NCI-H1436 (cell line): ENCODE results near the gene ASB18.
"Not testable (repeated sequence)": the region's sequence is repeated elsewhere in the genome, so short reads cannot be mapped to it uniquely, and the experiment has no call there.

Source experiments
- DNase-seq: peaks from one replicate; lab custom pipeline; 2025; lab: John Stamatoyannopoulos, UW

ASB18 gene, protein sequence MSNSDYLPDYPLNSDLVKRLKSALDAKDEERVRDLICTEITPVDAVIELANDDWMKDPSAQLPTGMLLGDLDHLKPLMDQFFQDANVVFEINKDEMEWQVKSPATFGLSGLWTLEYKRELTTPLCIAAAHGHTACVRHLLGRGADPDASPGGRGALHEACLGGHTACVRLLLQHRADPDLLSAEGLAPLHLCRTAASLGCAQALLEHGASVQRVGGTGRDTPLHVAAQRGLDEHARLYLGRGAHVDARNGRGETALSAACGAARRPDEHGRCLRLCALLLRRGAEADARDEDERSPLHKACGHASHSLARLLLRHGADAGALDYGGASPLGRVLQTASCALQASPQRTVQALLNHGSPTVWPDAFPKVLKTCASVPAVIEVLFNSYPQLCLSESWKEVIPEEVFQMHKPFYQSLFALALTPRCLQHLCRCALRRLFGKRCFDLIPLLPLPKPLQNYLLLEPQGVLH

DNA sequence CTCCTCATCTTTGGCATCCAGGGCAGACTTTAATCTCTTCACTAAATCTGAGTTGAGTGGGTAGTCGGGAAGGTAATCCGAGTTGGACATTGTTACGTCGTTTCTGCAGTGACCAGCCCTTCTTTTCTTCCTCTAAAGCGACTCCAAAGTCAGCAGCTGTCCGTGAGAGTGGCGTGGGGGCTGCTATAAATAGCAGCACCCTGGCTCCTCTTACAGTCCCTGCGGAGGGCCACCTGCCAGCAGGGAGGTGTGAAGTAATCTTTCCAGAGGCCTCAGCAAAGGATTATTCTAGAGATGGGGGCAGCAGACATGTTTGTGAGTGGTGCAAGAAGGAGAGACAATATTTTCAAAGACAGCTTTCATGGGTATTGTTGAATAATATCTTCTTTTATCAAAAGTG, at the start of gene ASB18:
TSS of gene ASB18 (minus strand) at position 151 of the 400 bp plus-strand sequence. CDS start at position 90, 61 bp downstream.
- no peak for DNase-seq

DNA sequence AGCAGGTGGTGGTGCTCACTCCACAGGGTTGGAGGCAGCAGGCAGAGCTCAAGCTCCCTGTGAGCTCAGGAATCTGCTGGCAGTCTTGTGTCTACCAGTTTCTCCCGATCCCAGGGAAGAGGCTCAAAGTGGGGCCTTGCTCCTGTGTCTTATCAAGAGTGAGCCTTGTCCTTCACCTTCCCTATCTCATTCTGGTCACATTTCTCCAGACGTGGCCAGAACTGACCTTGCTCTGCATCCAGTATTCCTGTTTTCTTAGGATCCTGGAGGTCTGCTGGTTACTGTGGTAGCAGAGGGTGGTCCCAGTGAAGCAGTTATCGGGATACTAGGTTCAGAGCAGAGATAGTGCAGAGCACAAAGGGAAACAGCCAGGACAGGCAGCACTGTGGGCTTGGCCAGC, 47.1 kb upstream of the ASB18 start:
- no peak for DNase-seq

DNA sequence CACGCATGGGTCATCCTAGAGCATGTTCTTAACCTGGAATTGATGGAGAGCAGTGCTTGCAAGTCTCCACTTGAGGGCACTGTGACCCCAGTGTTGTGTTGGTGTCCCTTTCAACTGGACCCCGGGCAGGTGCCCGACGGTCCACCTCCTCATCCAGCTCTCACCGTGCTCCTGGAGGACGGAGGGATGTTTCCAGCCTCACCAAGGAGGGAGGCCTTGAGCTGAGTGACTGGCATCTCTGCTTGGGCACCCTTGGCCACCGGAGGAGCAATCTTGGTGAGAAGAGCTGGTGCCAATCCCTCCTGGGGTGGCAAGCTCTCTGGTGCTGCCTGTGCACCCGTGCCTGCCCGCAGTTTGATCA, 45.4 kb upstream of the ASB18 start:
- no peak for DNase-seq

DNA sequence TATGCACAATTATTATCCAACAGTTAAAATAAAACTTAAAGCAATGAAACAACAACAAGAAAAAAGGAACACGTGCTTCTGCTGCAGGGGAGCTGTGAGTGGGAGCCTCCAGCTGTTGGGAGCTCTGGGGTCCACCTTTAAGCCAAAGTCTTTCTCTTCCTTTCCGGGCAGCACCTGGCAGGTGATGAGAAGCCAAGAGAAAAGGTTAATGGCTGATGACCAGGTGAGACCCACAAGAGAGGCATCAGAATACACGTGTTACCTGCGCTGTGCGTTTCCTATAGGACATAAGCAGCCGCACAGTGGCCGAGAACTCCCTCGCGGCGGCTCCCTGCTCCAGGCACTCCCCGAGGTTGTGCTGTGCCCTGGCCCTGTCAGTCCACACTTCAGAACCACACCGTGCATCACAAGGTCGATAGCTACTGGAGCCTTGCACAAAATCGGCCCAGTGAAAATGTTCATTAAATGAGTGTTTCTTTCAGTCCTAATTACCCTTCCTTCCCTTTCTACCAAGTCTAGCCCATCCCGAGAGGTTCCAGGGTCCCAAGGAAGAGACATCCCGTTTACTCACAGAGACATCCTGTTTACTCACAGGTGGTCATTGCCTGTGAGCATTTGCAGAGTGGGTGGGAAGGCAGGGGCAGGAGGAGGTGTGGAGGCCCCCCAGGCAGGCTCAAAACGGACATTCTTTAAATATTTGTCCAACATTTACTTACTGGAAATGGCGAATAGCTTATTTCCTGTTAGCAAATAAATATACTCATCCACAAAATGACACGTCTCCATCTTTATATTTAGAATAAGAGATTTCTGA, 44.9 kb upstream of the ASB18 start:
- DNase-seq = no peak

DNA sequence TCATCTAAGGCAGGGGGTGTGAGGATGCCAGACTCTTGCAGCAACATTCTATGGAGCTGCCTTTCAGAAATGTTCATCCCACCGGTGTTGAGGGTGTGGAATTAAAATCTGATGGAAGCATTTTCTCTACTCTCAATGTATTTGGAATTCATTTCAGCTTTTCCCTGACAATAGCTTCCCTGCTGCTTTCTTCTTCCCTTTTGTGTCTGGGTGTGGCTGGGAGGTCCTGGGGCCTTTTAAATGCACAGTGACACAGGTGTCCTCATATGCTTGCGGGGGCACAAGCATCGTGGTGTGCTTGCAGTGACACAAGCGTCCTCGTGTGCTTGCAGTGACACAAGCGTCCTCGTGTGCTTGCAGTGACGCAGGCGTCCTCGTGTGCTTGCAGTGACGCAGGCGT, 43.4 kb upstream of the ASB18 start:
- DNase-seq = no peak

DNA sequence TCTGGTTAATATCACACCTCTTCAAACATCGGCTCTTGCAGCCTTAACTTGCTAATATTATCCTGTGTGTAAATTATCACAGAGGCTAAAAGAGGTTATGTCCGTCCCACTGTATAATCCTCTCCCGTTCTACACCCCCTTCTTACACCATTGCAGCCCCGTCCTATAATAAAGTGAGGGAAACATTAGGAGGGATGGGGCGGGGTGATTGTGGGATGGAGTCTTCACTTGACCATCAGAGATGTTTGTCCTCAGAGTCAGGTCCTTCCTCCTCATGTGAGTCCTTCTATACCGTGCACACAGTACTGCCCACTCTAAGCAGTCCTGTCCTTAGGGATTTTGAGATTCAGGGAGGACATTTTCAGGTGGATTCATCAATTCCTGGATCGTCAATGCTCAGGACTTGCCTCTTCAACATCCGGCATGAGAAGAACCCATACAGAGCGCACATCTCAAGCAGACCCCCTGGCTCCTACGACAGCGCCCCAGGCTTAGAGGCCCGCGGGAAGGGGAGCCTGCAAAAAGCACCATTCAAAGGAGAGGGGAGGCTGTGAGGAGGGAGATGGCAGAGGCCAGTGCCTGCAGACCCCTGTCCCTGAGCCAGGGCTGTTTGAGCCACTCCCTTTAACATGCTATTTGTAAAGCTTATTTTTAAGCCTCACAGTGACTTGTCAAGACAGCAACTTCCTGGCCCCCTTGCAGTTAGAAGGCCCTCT, 42.8 kb upstream of the ASB18 start:
- DNase-seq = no peak

DNA sequence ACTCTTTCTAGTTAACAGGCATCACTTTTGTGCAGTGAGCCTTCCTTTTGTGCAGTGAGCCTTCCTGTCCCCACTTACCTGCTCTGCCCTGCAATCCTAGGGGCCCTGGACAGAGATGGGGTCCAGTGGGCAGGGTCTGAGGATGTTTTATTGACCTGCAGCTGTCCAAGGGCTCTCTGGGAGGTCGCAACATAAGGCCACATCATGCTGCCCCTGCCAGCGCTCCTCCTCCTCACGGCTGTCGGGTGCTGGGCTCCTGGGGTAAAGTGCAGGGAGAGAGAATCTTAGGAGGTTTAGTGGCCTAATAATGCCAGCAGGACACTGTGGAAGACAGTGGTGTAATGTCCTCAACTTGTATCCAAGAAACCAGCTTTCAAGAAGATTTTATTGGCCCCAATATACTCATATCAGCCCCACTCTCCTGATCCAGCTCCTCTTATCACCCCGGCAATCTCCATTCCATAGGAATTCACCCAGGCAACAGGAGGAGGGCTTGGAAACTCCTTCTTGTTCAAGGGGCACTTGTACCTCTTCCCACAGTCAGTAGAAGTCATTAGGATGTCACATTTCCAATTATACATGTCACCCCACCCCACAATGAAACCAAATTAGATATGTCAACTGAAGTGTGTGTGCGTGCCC, 41.9 kb upstream of the ASB18 start:
- DNase-seq = no peak

DNA sequence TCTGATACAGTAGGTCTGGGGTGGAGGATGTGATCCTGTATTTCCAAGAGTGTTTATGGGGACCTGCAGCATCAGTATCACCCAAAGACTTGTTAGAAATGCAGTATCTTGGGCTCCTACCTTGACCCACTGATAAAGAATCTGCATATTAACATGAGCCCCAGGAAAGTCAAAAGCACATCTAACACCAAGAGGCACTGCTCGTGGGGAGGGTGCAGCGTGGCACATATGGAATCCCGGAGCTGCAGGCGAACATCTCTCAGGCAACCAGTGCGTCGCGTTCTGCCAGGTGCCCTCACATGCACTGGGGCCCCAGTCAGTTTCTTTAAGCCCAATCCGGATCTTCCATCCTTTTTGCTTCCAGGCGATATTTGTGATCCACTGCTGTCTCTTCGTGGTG, 41.3 kb upstream of the ASB18 start:
- DNase-seq = no peak

DNA sequence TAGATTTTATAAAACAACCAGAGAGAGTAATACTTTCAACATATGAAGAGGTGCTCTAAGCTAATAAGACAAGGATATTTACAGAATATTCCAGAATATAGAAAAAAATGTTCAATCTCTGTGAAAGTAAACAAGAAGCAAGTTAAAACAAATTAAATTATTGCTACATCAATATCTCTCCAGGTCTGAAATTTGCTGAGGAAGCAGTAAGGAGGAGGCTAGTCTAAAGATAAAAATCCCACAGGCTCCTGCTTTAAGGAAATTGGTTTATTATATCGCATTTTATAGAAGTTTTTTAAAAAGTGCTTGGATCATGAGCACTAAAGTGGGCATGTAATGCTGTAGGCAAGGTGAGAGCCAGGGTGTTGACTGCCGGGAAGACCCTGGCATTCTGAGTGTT, 39.7 kb upstream of the ASB18 start:
- DNase-seq = no peak

DNA sequence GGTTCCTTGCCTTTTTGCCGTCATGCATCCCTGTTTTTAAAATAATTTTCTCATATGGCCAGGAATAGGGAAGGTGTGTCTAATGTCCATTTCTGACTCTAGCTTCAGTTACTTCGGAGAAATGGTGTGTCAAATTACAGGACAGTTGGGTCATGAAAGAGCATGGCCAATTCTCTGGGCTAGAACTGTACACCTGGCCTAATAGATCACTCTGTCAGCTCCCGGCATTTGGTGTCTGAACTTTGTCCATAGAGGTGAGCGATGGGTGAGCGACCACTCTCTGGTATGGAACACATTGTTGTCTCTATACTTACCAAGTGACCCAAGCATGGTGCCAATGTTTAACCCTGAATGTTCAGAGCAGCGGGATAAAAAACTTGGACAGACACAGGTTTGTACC, 38.3 kb upstream of the ASB18 start:
- no peak for DNase-seq

DNA sequence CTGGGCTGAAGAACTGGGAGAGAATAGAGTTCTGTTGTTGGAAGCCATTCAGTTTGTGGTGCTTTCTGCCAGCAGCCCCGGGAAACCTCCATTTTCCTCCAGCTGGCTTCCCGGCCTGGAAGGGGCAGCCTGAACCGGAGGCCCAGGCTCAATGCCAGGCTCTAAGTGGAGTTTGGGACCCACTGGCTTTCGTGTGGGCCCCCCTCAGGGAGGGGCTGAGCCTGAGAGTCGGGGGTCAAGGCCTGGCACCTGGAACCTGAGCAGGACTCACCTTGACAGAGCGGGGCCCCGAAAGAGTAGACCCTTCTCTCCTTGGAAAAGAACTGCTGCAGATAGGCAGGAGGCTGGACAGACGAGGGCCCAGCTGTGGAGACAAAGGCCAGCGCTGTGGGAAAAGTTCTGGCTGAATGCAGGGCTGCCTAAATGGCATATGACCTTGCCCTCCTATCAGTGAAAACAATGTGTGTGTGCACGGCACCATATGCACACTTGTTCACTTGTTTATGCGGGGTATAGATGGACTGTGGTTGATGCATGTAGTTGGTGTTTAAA, 34.8 kb upstream of the ASB18 start:
- no peak for DNase-seq

DNA sequence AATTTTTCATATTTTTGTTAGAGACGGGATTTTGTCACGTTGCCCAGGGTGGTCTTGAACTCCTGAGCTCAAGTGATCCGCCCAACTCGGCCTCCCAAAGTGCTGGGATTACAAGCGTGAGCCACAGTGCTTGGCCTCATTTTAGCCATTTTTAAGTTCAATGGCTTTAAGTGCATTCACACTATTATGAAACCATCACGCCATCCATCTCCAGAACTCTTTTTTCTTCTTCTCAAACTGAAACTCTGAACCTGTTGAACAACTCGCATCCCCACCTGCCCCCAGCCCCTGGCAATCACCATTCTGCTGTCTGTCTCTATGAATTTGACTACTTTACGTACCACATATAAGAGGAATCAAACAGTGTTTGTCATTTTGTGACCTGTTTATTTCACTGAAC, 31.3 kb upstream of the ASB18 start:
- DNase-seq = no peak

DNA sequence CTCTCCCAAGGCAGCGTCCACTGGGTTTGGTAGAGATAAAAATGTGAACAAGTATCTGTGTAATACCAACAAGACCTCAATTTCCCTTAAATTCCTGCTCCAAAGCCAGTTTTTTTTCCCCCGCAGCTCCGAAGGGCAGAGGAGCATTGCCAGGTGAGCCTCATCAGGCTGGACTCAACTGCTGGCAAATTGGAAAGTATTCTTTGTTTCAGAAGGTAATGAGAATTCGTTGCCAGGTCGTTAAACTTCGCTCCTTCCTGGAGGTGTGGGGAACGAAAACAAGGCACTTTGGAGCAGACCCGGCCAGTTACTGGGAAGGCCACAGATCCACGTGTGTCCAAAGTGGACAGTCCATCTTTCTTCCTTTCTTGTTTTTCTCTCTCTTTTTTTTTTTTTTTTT, 30.4 kb upstream of the ASB18 start:
- DNase-seq = no peak

DNA sequence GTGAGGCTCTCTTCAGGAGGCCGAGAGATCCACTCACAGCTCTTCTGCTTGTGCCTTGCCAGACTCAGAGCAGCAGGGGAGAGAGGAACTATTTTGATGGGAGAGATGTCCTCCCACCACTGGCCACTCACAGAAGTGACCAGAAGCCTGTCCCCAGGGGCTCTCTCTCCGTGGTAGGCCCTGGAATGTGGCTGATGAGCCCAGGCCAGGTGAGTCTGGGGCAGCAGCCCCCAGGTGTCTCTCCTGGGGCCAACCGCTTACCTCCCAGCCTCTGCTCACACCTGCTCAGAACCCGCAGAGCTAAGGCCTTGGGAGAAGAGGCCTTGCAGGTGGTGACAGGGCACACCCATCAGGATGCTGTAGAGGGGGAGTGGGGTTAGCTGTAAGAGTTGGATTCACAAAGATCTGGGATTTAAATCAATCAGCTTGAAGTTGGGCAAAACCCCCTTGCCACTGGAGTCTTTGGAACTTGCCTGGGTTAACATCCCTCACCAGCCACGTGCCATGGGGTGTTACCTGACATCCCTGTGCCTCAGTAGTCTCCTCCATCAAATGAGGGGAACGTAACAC, 29.1 kb upstream of the ASB18 start:
- DNase-seq = no peak

DNA sequence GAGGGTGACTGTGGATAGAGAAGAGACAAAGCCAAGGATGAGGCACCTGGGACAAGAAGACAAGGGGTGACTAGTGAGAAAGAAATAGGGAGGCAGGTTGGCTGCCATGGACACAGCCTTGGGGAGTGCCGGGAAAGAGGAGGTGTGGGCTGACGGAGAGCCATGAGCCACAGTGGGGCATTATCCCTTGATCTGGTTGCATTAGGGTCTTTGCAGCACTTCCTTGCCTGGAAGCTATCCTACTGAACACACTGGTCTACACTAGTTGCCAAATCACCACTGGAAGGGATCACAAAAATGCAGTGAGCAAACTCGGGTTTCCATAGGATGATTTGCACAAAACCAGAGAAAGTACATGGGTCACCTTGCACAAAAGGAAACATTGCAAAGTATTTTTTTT, 27.7 kb upstream of the ASB18 start:
- no peak for DNase-seq

DNA sequence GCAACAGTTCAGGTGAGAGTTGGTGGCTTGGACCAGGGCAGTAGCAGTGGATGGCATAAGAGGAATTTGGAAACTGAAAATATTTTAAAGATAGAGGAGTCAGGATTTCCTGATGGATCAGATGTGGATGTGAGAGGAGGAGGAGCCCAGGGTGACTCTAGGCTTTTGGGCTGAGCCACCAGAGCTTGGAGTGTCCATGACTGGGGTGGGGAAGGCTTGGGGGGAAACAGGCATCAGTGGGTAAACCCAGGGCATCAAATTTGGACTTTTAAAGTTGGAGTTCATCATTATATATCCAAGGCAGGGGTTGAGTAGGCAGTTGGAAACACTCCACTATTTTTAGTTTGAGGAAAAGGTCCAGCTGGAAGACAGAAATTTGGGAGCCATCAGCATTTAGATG, 27.3 kb upstream of the ASB18 start:
- no peak for DNase-seq

DNA sequence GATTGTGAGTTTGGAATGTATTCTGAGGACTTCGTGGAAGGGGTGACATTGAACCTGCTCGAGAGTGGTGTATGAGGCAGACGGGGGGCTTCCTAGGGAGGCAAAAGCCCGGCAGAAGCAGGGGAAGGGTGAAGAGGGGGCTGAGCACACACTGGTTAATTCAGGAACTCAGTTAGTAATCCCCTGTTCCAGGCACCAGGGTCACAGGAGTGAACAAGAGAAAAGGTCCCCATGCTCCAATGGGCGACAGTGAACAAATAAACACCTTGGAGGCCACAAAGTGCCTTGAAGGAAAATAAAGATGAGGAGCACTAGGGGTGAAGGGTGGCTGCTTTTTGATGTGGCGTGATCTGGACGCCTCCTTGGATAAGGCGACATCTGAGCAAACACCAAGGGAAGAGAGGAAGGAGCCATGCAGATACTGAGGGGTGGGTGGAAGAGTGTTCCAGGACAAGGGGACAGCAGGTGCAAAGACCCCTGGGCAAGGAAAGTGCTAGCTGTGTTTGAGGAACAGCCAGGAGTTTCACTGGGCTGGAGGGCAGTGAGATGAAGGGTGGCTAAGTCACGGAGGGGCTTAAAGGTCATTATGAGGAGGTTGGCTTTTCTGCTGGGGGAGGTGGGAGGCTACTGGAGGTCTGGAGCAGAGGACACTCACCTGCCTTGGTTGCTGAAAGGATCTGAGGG, 26.7 kb upstream of the ASB18 start:
- DNase-seq = no peak

DNA sequence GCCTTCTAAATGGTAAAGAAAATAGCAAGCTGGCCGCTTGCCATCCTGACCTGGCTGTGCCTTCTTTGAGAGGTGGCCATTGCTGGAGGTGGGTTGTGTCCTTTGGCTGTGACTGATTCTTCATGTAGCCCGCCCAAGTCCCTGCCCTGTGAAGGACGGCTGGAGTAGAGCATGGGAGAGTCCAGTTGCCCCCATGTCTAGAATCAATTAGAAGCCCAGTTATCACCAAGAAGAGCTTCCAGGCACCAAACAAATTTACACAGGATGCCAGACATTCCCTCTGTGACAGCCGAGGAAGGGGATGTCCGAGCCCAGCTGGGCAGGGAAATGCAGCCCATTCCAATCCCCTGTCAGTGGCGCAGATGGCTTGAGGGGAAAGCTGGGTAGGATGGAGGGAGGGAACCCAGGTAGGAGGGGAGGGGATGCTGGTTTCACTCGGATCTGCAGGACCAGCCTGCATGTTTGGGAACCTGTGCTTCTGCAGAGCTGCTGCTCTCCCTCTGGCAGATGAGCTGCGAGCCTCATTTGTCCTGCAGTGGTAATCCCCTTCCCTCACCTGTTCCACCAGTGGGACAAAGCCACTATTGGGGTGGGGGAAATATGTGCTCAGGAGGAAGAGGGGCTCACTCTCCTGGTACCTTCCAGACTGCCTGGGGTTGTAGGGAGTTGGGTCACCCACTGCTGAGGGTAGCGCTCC, 25.7 kb upstream of the ASB18 start:
- no peak for DNase-seq

DNA sequence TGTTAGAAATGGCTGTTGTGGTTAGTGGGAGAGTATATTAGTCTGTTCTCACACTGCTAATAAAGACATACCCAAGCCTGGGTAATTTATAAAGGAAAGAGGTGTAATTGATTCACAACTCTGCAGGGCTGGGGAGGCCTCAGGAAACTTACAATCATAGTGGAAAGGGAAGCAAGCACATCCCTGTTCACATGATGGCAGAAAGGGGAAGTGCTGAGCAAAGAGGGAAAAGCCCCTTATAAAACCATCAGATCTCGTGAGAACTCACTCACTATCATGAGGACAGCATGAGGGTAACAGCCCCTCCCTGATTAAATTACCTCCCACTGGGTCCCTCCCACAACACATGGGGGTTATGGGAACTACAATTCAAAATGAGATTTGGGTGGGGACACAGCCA, 24.2 kb upstream of the ASB18 start:
- not testable (repeated sequence) for DNase-seq

DNA sequence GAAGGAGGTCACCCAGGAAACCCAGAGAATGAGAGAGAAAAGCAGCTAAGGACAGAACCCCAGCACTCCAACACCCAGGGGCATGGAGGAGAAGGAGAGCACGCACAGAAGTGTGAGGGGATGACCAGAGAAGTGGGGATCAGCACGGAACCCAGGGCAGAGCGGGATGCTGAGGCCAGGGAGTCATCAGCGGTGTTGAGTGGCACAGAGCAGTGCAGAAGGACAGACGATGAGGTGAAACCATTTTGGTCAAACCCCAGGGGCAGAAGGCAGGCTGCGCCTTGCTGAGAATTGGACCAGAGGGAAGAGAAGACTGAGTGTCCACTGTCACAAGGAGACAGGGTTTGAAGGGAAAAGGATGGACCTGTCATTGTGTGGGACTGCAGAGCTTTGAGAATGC, 23.4 kb upstream of the ASB18 start:
- DNase-seq = no peak
